ENCODE measurements around the gene CHD9.

- TF ChIP-seq CTCF (IDR thresholded peaks at IDR 0.05 in 2 of 3, conservative IDR thresholded peaks at IDR 0.05 in 1 of 3; ENCODE audit: borderline replicate concordance in 1 of 3, insufficient read depth in 1 of 3, low read depth in 2 of 3, low read length in 2 of 3) = no peak
- TF ChIP-seq EZH2phosphoT487 (IDR thresholded peaks at IDR 0.05; ENCODE audit: borderline replicate concordance) = no peak
- TF ChIP-seq EZH2 (IDR thresholded peaks at IDR 0.05) = no peak
- no peak for TF ChIP-seq FOSL1 (IDR thresholded peaks at IDR 0.05; ENCODE audit: low read depth)
Observed at GRCh38 chr16:53291757-53292392, 237.1 kb downstream of the CHD9 start.

All from HCT116 (cell line).